ENCODE data around the gene BCO1.

Gene BCO1

DNA sequence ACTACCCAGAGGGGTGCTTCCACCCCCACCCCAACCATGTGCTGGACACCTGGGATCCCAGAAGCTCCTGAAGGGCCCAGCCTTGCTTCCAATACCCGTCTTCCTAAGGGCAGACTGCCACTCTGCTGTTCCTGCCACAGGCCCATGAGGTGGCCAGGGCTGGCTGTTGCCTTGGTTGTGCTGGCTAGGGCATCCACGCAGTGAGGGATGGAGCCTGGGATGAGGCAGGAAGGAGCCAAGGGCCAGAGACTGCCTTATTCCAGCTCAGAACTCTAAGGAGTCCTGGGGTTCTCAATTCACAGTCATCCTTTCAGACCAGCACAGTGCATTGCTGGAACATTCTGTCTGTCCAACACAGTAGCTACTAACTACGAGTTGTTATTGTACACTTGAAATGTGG lies 37.8 kb downstream of the BCO1 start:
- no peak for DNase-seq (ENCODE audit: low read depth)

DNA sequence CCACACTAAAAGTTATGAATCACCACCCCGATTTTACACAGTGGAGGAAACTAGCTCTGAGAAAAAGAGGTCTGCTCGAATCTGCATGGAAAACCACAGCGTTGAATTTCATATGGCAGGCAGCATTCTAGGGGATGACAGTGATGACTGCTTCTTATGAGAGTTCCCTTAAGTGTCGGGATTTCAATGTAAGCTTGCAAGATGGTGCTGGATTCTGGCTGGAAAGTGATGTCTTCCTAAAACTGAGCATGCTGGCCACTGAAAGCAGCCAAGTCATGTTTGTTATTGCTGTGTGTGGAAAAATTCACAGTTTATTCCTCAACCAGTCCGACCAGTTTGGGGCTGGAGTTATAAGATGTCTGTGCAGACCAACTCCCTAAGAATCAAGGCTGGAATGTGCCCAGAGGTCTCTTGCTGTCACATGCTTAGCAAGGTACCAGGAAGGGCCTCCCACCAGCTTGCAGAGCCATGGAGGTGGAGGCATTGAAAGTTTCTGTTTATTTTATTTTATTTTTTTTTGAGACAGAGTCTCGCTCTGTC lies 39.1 kb downstream of the BCO1 start:
- DNase-seq (ENCODE audit: low read depth): no peak

DNA sequence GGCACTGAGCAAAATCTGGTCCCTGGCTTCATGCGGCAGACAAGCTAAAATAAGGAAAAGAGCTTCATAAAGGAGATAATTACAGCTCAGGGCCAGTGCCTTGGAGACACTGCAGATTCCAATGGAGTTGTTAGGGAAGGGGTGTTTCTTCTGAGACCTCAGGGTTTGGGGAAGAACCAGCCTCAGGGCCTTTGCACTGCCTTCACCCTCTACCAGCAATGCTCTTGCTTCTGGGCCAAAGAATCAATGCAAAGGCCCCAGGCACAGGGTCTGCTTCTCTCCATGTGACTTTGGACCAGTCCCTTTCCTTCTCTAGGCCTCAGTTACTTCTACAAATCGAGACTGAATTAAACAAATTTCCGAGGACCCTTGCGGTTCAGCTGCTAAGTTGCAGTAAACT lies 40.0 kb downstream of the BCO1 start:
- no peak for DNase-seq (ENCODE audit: low read depth)

DNA sequence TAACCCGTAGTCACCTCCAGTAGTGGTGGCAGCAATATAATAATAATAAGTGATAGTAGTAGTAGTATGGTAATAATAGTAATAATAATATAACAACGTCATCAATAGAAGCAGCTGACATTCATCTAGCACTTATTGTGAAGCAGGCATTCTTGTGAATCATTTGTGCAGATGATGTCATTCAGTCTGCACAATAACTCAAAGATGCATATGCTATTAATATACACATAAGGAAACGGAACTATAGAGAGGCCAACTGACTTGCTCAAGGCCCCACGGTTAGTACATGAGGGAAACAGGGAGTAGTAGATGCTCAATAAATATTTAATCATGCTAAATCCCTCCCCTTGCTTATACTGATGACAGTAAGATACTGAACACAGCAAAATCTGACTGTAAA lies 40.9 kb downstream of the BCO1 start:
- peak; percentile 27 for DNase-seq (ENCODE audit: low read depth)

DNA sequence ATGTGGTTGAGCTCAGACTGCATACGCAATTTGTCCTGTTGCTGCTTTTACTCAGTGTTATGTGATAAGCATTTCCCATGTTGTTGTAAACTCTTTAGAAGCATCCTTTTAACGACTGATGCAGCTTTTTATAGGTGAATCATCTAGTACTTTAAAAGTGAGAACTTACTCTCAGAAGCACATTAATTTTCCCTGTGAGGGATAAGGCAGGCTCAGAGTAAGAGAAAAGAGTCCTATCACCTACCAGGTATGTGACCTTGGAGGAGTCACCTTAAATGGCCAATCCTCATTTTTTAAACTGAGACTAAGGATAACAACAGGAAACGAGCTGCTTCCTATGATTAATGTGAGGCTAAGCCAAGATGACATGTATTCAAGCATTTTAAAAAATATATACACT lies 41.9 kb downstream of the BCO1 start:
- DNase-seq (ENCODE audit: low read depth): no peak

GRCh38 chr16:81283044-81283443 lies 44.6 kb downstream of the BCO1 start:
- DNase-seq (ENCODE audit: low read depth): no peak

DNA sequence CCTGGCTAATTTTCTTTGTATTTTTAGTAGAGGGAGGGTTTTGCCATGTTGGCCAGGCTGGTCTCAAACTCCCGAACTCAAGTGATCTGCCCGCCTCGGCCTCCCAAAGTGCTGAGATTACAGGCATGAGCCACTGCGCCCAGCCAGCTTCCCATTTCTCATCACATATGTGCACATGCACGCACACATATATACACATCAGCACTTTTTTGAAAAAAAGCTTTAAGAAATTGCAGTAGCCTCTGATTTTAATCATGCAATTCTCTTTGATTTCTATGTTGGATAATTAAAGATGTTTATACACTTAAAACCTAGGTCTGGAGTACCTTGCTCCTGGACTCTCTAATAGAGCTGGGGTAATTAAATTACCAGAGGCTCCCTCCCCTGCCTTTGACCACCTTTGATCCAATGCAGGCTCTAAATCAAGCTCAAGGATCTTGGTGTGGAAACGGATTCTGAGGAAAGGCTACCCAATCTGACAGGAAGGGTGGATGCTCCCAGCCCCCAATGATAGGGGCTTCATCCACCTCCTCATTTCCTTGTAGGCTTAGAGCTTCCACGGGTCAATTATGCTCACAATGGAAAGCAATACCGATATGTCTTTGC lies 46.6 kb downstream of the BCO1 start:
- no peak for DNase-seq (ENCODE audit: low read depth)

DNA sequence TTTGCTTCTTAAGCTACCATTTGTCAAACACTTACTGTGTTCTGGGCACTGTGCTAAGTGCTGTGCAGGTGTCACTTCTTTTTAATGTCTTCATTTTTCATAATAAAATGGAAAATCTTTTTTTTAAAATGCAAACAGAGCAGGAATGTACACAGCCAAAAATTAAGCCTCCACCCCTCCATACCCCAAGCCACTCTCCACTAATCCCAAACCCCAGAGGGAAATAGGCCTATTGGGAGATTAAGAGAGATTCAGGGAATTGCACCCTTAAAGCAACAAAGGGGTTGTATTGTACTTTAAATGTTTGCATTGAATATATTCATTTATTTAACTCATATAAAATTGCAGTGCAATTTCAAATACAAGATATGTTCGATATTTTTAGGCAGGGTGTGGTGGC lies 47.7 kb downstream of the BCO1 start:
- DNase-seq (ENCODE audit: low read depth): no peak

GRCh38 chr16:81291117-81291516 lies 52.6 kb downstream of the BCO1 start:
- DNase-seq (ENCODE audit: low read depth): no peak

DNA sequence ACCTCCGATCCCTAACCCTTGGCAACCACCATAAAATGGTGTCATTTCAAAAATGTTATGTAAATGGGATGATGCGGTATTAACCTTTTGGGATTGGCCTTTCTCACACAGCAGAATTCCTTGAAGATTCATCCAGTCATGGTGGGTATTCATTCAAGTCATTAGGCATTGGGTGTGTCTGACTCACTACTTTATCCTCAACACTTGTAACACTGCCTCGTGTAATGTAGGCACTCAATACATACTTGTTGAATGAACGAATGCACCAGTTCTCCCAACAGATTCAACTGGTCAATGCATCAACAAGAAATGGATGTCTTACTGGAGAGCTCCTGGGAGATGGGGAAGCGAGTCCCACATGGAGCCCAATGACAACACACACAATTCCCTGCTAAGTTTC lies 54.4 kb downstream of the BCO1 start:
- DNase-seq (ENCODE audit: low read depth): no peak

DNA sequence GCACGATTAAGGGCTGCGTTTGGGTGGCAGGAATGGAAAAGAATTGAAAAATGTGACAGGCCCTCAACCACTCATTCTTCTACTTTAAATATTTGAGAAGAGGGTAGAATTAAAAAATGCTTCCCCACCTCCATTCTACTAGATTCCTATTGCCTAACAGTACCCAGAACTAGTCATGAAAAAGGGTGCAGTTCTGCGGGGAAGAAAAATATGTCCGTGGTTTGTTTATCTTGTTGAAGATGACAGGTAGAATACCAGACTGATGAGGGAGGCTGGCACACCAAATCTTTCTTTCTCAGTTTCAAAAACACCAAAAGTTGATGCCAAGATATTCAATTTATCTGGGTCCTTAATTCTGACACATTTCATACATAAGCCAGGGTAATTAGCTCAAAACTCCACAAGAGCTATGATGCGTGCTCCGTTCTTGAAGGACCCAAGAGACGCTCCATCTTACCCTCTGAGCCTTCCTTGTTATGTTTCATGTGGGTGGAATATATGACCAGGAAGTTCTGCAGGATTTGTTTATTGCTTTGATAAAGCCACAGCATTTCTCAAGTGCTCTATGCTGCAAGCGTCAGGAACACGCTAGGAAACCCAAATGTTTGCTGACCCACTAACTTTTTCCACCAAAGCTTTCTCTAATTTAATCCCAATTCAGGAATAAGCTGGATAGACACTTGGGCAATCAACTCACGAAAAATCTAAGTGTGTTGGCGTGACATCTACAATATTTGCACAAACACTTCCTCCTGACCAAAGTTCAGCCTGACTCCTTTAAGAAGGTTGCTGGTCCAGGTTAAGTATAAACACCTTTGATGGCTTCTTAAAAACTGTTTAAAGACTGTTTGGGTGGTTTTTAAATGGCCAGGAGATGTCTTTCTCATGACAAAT lies 55.7 kb downstream of the BCO1 start:
- no peak for DNase-seq (ENCODE audit: low read depth)

DNA sequence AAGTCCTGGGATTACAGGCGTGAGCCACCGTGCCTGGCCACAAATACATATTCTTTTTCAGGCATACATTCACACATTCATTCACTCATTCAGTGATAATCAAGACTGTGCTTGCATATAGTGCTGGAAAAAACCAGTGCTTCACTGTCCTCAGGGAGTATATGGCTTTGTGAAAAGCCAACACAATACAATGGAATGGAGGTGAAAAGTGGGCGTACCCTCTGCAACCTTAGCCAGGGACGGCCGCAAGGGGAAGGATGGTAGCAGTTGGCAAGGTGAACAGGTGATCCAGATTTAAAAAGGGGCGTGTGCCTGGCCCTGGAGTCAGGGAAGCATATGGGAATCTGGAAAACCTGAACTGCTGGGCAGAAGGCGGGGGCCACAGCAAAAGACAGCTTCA lies 58.1 kb downstream of the BCO1 start:
- no peak for DNase-seq (ENCODE audit: low read depth)

- DNase-seq (ENCODE audit: low read depth): no peak
Observed at GRCh38 chr16:81307770-81308169, 69.3 kb downstream of the BCO1 start.

DNA sequence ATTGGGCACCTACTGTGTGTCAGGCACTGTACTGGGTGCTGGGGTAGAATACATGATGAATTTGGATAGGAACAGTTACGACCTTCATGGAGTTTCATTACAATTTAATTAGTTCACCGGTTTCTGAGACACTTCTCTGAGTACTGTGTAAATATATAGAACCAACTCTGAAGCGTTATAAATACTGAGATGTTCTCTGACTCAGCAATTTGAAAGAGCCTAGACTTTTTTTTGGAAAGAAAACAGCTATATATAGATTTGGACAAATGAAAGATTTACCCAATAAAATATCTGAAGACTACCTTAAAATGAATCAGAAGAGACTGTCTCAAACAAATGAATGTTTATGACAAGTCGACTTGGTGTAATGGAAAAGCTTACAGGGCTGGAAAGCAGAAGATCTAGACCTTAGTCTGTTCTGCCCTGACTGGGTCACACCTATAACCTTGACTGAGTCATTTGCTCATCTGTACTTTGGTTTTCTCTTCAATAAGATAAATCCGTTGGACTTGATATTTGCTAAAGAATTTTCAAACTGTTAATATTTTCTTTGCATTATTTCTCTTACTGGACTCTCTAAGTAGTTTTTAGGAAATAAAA lies 71.7 kb downstream of the BCO1 start:
- DNase-seq (ENCODE audit: low read depth): no peak

- no peak for DNase-seq (ENCODE audit: low read depth)
Observed at GRCh38 chr16:81311762-81312161, 73.3 kb downstream of the BCO1 start.

DNA sequence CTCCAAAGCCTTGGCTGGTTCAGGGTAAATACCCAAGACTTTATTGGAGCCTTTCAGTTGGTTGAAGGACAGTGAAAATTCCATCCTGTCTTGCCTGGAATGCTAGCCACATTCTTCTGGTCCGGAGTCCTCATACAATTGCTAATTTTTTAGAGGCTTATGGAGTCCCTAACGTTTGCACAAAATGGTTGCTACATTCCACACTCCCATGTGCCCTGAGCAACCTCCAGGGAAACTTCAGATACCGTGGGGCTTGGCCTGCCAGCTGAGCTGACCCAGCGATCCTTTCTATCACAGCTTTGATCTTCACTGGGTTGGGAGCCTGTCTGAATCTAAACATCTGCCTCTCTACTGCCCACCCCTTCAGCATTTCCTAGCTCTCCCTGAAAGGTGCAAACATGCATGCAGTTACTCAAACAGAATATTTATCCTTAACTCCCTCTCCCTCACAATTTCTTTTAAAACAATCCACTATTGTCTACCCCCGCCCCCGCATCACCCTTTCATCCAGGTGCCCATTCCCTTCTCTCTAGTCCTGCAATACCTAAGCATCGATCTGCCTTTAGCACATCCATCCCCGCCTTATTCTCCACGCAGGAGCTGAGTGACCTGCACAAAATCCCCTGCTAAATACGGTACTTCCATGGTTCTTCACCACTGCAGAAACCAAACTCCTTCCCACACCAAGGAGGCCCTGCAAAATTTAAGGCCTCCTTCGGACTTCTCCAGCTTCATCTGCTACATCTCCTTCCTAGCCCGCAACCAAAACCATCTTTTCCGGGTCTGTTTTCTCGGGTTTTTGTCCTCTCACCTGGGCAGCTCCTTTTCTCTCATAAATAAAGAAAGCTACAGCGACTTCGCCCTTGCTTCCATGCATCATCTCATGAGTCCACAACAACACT lies 75.5 kb downstream of the BCO1 start:
- no peak for DNase-seq (ENCODE audit: low read depth)

GRCh38 chr16:81314603-81315270 lies 76.2 kb downstream of the BCO1 start, which contains the start of gene GAN:
Gene GAN, plus strand, starts transcription at chr16:81314962. Its CDS starts 152 bp downstream, at chr16:81315114.
- DNase-seq (ENCODE audit: low read depth): peak; percentile 95

DNA sequence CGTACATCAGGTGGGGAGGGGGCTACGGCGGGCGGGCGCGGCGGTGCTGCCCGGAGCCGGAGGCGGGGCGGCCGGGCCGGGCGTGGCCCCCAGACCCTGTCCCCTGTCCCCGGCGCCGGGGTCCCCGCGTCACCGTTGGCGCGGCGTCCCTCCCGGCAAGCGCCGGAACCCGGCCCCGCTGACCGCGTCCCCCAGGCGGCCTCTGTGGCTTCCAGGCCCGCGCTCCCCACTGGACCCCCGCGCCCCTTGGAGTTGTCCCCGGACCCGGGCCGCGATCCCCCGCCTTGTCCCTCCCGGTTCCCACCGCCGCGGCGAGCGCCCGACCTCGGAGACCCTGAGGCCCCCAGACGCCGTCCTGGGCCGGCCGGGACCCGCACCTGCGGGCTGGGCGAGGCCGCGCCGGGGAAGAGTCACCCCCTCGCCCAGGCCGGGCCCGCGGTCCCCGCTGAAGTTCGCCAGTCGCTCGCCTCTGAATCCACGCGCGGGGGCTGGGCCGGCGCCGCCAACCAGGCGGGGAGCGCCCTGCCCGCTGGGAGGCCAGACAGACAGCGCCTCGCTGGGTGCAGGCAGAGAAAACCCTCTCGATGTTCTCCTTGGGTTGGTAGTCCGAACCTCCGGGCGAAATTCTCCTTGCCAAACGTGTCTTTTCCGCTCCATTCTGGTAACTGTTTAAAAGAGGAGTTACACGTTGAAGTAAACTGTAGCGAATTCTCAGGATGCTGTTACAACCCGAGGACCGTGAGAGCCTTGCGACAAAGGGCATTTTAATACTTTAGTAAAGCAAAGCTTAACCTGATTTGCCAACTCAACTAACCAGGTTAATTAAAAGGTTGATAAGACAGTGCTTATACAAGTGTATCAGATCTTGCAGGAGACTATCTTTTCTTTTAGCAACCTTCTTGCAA lies 77.0 kb downstream of the BCO1 start:
- peak; percentile 55 for DNase-seq (ENCODE audit: low read depth)

DNA sequence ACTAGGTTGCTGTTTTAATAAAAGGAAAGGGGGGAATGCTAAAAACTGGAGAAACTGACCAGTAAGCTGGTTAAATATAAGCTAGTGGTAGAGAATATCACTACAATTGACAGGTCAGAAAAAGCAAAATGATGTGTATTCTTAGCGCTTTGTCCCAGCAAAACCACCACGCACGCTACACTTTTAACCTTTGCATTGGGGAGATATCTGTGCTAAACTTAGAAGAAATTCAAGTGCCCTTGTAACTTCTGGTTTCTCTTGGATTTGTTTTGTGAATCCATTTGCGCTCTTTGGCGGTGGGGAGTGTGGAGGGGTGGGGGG lies 77.6 kb downstream of the BCO1 start:
- no peak for DNase-seq (ENCODE audit: low read depth)

DNA sequence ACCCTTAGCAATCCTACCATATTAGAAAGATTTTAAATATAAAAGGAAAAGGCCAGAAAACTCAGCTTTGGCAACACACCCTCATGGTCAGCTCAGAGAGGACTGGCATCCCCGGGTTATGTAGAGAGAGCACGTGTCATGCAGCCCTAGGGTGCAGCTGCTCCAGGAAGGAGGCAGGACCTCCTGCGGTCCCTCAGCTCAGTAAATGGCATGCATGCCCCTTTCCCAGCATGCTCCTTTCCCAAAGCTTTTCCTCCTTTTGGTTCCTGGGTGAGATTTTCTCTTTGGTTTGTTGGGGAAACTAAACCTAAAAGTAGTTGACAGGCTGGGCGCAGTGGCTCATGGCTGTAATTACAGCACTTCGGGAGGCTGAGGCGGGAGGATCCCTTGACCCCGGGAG lies 80.2 kb downstream of the BCO1 start:
- DNase-seq (ENCODE audit: low read depth): no peak

All from fibroblast of gingiva (primary cell).